CD14-positive monocyte (primary cell): ENCODE data around the gene RGMA. TPM values are rescaled to one million over a fixed set of nuclear protein-coding genes. Genes with fewer than 3 reads are reported as not detected.

ENCODE experiments used
- DNase-seq, 3 donors: peaks; one replicate each; pipeline ENCODE4 v3.0.0-alpha.2; 2011 to 2022
- H2AFZ ChIP-seq: 2 replicates; pipeline ENCODE4 v1.6.0; 2012; ENCODE audit warnings: mild to moderate bottlenecking, low read depth, low read length, inconsistent platforms; ENCODE audit not compliant: insufficient read depth, poor library complexity, severe bottlenecking
- H3K27ac ChIP-seq, 2 donors: 1 replicate in 1 of 2; 2 replicates in 1 of 2; pipeline ENCODE4 v1.5.1; 2012 to 2013; ENCODE audit warnings: low read length in 2 of 2, control low read depth in 1 of 2, inconsistent platforms in 1 of 2, low read depth in 1 of 2, mild to moderate bottlenecking in 1 of 2
- H3K27me3 ChIP-seq, 2 donors: one replicate each; pipeline versions ENCODE4 v1.6.0 to v1.6.1; 2011 to 2013; ENCODE audit warnings: low read length in 2 of 2; ENCODE audit not compliant: control insufficient read depth in 2 of 2, insufficient read depth in 2 of 2
- H3K36me3 ChIP-seq, 2 donors: replicated peaks in 1 of 2; 1 replicate in 1 of 2; 2 replicates in 1 of 2; pipeline versions ENCODE4 v1.5.1 to v1.6.1; 2012 to 2013; ENCODE audit warnings: low read length in 2 of 2, control low read depth in 1 of 2, inconsistent platforms in 1 of 2, mild to moderate bottlenecking in 1 of 2; ENCODE audit not compliant: insufficient read depth in 2 of 2, control insufficient read depth in 1 of 2
- H3K4me1 ChIP-seq, 2 donors: 1 replicate in 1 of 2; 2 replicates in 1 of 2; pipeline versions ENCODE4 v1.5.1 to v1.6.1; 2012 to 2013; ENCODE audit warnings: low read length in 2 of 2, control low read depth in 1 of 2, inconsistent platforms in 1 of 2, mild to moderate bottlenecking in 1 of 2, moderate library complexity in 1 of 2; ENCODE audit not compliant: insufficient read depth in 2 of 2, control insufficient read depth in 1 of 2
- H3K4me2 ChIP-seq: replicated peaks from 2 replicates; pipeline ENCODE3; 2012; ENCODE audit warnings: low read length, moderate library complexity, mild to moderate bottlenecking; ENCODE audit not compliant: poor library complexity, severe bottlenecking; ENCODE audit errors: extremely low read depth
- H3K4me3 ChIP-seq, 3 experiments: fragments of 200-600 bp in 1 of 3; sonication (generic) in 1 of 3; replicated peaks in 1 of 3; 1 replicate in 2 of 3; 2 replicates in 1 of 3; pipeline ENCODE4 v1.5.1; 2011 to 2013; ENCODE audit warnings: low read length in 3 of 3, mild to moderate bottlenecking in 3 of 3, control low read depth in 2 of 3, low read depth in 2 of 3, inconsistent platforms in 1 of 3, moderate library complexity in 1 of 3
- H3K79me2 ChIP-seq: 2 replicates; pipeline ENCODE4 v1.6.0; 2012; ENCODE audit warnings: mild to moderate bottlenecking, control low read depth, inconsistent platforms, low read length, moderate library complexity; ENCODE audit not compliant: insufficient read depth
- H3K9ac ChIP-seq: 2 replicates; pipeline ENCODE4 v1.6.0; 2017; ENCODE audit warnings: low read length, mild to moderate bottlenecking; ENCODE audit not compliant: insufficient read depth, poor library complexity, severe bottlenecking
- H3K9me3 ChIP-seq, 2 donors: replicated peaks in 1 of 2; 1 replicate in 1 of 2; 2 replicates in 1 of 2; pipeline versions ENCODE4 v1.5.1 to v1.6.1; 2012 to 2013; ENCODE audit warnings: low read length in 2 of 2, control low read depth in 1 of 2; ENCODE audit not compliant: control insufficient read depth in 1 of 2, insufficient read depth in 1 of 2
- H4K20me1 ChIP-seq: 2 replicates; pipeline ENCODE4 v1.6.0; 2012; ENCODE audit warnings: mild to moderate bottlenecking, low read length, control low read depth, moderate library complexity; ENCODE audit not compliant: insufficient read depth
- H3K27ac Mint-ChIP-seq, 7 donors: one replicate each; pipeline ENCODE4 v1.8.0; 2020; ENCODE audit warnings: mild to moderate bottlenecking in 7 of 7, mixed read lengths in 7 of 7, moderate library complexity in 6 of 7, inconsistent platforms in 2 of 7
- H3K27me3 Mint-ChIP-seq, 3 donors: one replicate each; pipeline ENCODE4 v1.8.0; 2021 to 2022; ENCODE audit warnings: low read depth in 3 of 3, mild to moderate bottlenecking in 3 of 3, mixed read lengths in 3 of 3, moderate library complexity in 3 of 3, inconsistent platforms in 1 of 3
- H3K36me3 Mint-ChIP-seq, 2 donors: one replicate each; pipeline ENCODE4 v1.8.0; 2020; ENCODE audit warnings: mixed read lengths in 2 of 2, inconsistent platforms in 1 of 2, mild to moderate bottlenecking in 1 of 2
- H3K4me1 Mint-ChIP-seq: one replicate; pipeline ENCODE4 v1.8.0; 2020; ENCODE audit warnings: mild to moderate bottlenecking, mixed read lengths
- H3K4me3 Mint-ChIP-seq, 2 donors: one replicate each; pipeline ENCODE4 v1.8.0; 2020; ENCODE audit warnings: mild to moderate bottlenecking in 2 of 2, mixed read lengths in 2 of 2, moderate library complexity in 1 of 2
- H3K9me3 Mint-ChIP-seq, 7 donors: one replicate each; pipeline ENCODE4 v1.8.0; 2020 to 2022; ENCODE audit warnings: mixed read lengths in 7 of 7, mild to moderate bottlenecking in 6 of 7, moderate library complexity in 6 of 7, inconsistent platforms in 2 of 7
- WGBS: methylation state at CpG from one replicate; pipeline ENCODE4 v1.1.5; 2013; ENCODE audit warnings: missing lambda C conversion rate; ENCODE audit not compliant: insufficient coverage; 5-methylcytosine and 5-hydroxymethylcytosine counted together
- intact Hi-C, 2 donors: fragments of 100-400 bp; cut with micrococcal nuclease; formaldehyde crosslinking; loops; one replicate each; pipeline versions ENCODE4 v1.15.0 to v1.15.1; 2023
- polyA plus RNA-seq, 3 donors: library from polyadenylated mRNA; depleted of rRNA in 1 of 3; unstranded in 2 of 3; stranded (reverse) in 1 of 3; fragments of 300-500 nt in 2 of 3; fragments of >200 nt in 1 of 3; fragmentation: Illumina TruSeq in 2 of 3; gene quantifications; 1 replicate in 2 of 3; 2 replicates in 1 of 3; pipeline ENCODE4 v1.2.3, GENCODE V29; 2012 to 2021
- TF ChIP-seq, protein P1 (sequence below): fragments of 200-600 bp; IDR thresholded peaks from one replicate; pipeline ENCODE4 v1.8.0; 2022; ENCODE audit warnings: antibody characterized with exemption, mild to moderate bottlenecking

RGMA gene
- polyA plus RNA-seq, 3 donors, result 0.07 to 0.35 (median 0.08) TPM

DNA sequence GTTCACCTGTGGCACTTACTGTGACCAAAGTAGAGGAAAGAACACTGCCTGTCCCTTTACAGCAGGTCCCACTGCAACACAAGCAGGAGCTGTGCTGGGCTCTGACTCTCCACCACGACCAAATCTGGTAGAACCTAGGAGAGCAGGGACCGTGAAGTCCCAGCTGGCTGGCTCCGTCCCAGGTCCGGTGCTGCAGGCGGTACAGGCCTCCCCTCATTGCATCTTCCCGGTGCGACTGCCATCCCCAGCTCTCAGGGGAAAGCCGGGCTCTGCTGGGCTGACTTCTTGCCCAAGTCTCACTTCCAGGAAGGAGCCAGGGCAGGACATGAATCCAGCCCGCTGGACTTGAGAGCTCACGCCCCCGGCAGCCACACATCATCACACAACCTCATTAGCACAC lies 33.8 kb downstream of the RGMA start:
- no peaks in the 10 kb centered on the region for H3K27me3 ChIP-seq
- no peak overlapping the region for H3K27ac ChIP-seq
- no peaks in the 10 kb centered on the region for H3K36me3 Mint-ChIP-seq
- peaks cover 2 to 9% (median 8%) of the 10 kb centered on the region in 3 donors for H3K27me3 Mint-ChIP-seq
- peaks cover 7% of the 10 kb centered on the region for H3K4me1 Mint-ChIP-seq
- H2AFZ ChIP-seq, result no peak overlapping the region
- intact Hi-C loops, result no loop called here
- H3K9me3 Mint-ChIP-seq, result peaks cover 0 to 2% (median 0%) of the 10 kb centered on the region in 7 donors
- no peaks in the 10 kb centered on the region for H3K79me2 ChIP-seq
- H3K9me3 ChIP-seq, result no peaks in the 10 kb centered on the region
- H3K4me3 Mint-ChIP-seq, result no peak overlapping the region
- no peaks in the 10 kb centered on the region for H3K4me1 ChIP-seq
- DNase-seq, result no peak
- TF ChIP-seq, protein P1, sequence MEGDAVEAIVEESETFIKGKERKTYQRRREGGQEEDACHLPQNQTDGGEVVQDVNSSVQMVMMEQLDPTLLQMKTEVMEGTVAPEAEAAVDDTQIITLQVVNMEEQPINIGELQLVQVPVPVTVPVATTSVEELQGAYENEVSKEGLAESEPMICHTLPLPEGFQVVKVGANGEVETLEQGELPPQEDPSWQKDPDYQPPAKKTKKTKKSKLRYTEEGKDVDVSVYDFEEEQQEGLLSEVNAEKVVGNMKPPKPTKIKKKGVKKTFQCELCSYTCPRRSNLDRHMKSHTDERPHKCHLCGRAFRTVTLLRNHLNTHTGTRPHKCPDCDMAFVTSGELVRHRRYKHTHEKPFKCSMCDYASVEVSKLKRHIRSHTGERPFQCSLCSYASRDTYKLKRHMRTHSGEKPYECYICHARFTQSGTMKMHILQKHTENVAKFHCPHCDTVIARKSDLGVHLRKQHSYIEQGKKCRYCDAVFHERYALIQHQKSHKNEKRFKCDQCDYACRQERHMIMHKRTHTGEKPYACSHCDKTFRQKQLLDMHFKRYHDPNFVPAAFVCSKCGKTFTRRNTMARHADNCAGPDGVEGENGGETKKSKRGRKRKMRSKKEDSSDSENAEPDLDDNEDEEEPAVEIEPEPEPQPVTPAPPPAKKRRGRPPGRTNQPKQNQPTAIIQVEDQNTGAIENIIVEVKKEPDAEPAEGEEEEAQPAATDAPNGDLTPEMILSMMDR, result no peak
- no peak overlapping the region for H3K27ac Mint-ChIP-seq
- no peaks in the 10 kb centered on the region for H4K20me1 ChIP-seq
- 94% methylated on average over 11 of the region's 11 CpGs for WGBS
- H3K4me2 ChIP-seq, result no peak overlapping the region
- no peak overlapping the region for H3K9ac ChIP-seq
- no peak overlapping the region for H3K4me3 ChIP-seq
- H3K36me3 ChIP-seq, result no peaks in the 10 kb centered on the region

GRCh38 chr15:93052090-93052879 lies 36.7 kb downstream of the RGMA start:
- Histone ChIP-seq H3K4me1 (peaks cover 19 to 20% of the 10 kb centered on the region in 2 donors), H3K27me3 (peaks cover 0 to 4% of the 10 kb centered on the region in 2 donors), H3K27ac (no peak overlapping the region), H3K4me3 (no peak overlapping the region), H3K79me2 (no peaks in the 10 kb centered on the region), H3K9ac (no peak overlapping the region), H3K9me3 (no peaks in the 10 kb centered on the region), H3K36me3 (no peaks in the 10 kb centered on the region), H2AFZ (no peak overlapping the region), H3K4me2 (no peak overlapping the region), H4K20me1 (no peaks in the 10 kb centered on the region)
- peaks cover 0 to 2% (median 0%) of the 10 kb centered on the region in 7 donors for H3K9me3 Mint-ChIP-seq
- peaks cover 25% of the 10 kb centered on the region for H3K4me1 Mint-ChIP-seq
- no peak overlapping the region for H3K27ac Mint-ChIP-seq
- no peaks in the 10 kb centered on the region for H3K36me3 Mint-ChIP-seq
- DNase-seq, result peak in 1 of 3 donors; percentile 20
- H3K4me3 Mint-ChIP-seq, result no peak overlapping the region
- H3K27me3 Mint-ChIP-seq, result peaks cover 4 to 22% (median 15%) of the 10 kb centered on the region in 3 donors
- intact Hi-C loops, result no loop called here
- WGBS, result 94% methylated on average over 29 of the region's 39 CpGs
- TF ChIP-seq, protein P1, result peak; percentile 11
